Non-pigmented ciliary epithelial cell (primary cell): Measurements from ENCODE around the gene TUBGCP6.
"Not testable (repeated sequence)": the region's sequence is repeated elsewhere in the genome, so short reads cannot be mapped to it uniquely, and the experiment has no call there.

ENCODE experiments used
- DNase-seq: peaks from one replicate; pipeline ENCODE4 v3.0.0-alpha.2; 2010; ENCODE audit warnings: low read depth

Gene TUBGCP6

GRCh38 chr22:50168490-50169180 lies 76.2 kb downstream of the TUBGCP6 start:
- DNase-seq: not testable (repeated sequence)

- DNase-seq: no peak
Observed at GRCh38 chr22:50167689-50168489, 76.9 kb downstream of the TUBGCP6 start.
